ENCODE results near the gene MBD3L2B. TPM values are rescaled to one million over a fixed set of nuclear protein-coding genes. Genes with fewer than 3 reads are reported as not detected.

The MBD3L2B gene
- total and polyA plus RNA-seq, 9 donors, result not detected

DNA sequence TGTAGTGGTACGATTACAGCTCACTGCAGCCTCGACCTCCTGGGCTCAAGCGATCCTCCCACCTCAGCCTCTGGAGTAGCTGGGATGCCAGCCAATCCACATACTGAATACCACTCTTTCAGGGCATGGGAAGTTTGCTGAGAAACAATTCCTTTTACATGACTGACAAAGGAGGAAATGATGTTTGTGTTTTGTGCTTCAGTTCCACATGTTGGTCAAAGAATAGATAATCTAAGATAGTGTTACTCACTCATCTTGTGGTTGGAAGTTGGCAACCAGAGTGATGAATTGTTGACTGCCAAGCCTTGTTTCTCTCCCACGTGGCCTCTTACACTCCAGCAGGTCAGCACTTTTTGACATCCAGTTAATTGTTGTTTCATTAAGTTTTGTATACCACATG, 7.6 kb downstream of the MBD3L2B start:
- H3K36me3 ChIP-seq (ENCODE audit: control insufficient read depth, insufficient read depth, low read length), result no peaks in the 10 kb centered on the region
- no peaks in the 10 kb centered on the region for H3K27me3 ChIP-seq (ENCODE audit: control insufficient read depth, insufficient read depth, low read length)
- WGBS (ENCODE audit: insufficient coverage), result 100% methylated on average over 1 of the region's 4 CpGs
- no peak for DNase-seq
- no peak overlapping the region for H3K27ac ChIP-seq (ENCODE audit: low read length)
- H3K4me3 ChIP-seq (ENCODE audit: low read length), result no peak overlapping the region
- H3K4me1 ChIP-seq (ENCODE audit: control insufficient read depth, insufficient read depth, low read length), result no peaks in the 10 kb centered on the region
- H3K9me3 ChIP-seq (replicated peaks; ENCODE audit: control insufficient read depth, low read depth, low read length), result no peaks in the 10 kb centered on the region

DNA sequence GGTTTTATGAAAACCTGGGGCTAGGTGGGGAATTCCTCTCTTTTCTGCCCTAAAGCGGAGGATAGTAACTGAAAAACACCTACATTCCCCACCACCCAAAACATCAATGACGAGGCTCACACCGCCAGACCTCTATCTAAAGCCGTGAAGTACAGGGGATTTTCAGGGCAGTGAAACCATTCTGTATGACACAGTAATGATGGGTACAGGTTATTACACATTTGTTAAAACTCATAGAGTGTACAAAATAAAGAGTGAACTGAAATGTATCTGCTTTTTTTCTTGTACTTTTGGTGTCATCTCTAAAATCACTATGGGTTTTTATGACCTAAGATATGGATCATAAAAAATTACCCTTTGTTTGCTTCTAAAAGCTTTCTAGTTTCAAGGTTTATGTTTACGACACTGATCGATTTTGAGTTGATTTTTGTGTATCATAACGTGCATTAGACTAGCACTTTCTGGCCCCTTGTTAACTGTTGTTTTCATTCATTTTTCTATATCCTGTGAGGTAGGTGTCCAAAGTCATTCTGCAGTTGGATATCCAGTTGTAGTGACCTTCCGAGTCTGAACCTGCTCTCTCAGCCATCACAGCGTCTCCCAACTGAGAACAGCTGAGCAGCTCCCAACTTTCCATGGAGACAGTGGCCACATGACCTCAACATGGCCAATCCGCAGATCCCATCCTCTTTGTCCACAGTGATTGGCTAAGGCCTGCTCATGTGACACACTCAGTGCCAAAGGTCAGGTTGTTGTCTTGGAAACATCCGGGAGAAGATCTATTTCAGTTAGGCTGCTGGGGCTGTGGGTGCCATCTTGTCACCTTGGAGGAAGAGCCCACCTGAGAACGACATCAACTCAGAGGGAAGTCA, 10.3 kb downstream of the MBD3L2B start:
- no peaks in the 10 kb centered on the region for H3K9me3 ChIP-seq (replicated peaks; ENCODE audit: control insufficient read depth, low read depth, low read length)
- H3K4me3 ChIP-seq (ENCODE audit: low read length), result no peak overlapping the region
- no peak for DNase-seq
- 85% methylated on average over 4 of the region's 12 CpGs for WGBS (ENCODE audit: insufficient coverage)
- H3K4me1 ChIP-seq (ENCODE audit: control insufficient read depth, insufficient read depth, low read length), result no peaks in the 10 kb centered on the region
- H3K27ac ChIP-seq (ENCODE audit: low read length), result no peak overlapping the region
- no peaks in the 10 kb centered on the region for H3K27me3 ChIP-seq (ENCODE audit: control insufficient read depth, insufficient read depth, low read length)
- no peaks in the 10 kb centered on the region for H3K36me3 ChIP-seq (ENCODE audit: control insufficient read depth, insufficient read depth, low read length)

DNA sequence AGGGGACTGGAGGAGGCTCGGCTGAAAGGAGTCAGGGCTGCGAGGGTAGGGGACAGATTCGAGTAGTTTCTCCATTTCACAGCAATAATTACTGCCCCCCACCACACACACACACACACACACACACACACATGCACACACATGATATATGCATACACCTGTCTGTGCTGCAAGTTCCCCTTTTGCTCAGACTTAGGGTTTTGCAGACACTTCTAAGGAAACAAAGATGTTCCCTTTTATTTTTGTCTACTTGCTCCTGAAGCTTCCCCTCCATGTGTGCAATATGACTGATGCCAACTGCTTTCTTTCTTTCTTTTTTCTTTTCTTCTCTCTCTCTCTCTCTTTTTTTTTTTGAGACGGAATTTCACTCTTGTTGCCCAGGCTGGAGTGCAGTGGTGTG, 13.4 kb downstream of the MBD3L2B start:
- Histone ChIP-seq H3K4me1 (ENCODE audit: control insufficient read depth, insufficient read depth, low read length) (no peaks in the 10 kb centered on the region), H3K27ac (ENCODE audit: low read length) (no peak overlapping the region), H3K9me3 (replicated peaks; ENCODE audit: control insufficient read depth, low read depth, low read length) (no peaks in the 10 kb centered on the region), H3K36me3 (ENCODE audit: control insufficient read depth, insufficient read depth, low read length) (no peaks in the 10 kb centered on the region), H3K27me3 (ENCODE audit: control insufficient read depth, insufficient read depth, low read length) (no peaks in the 10 kb centered on the region), H3K4me3 (ENCODE audit: low read length) (no peak overlapping the region)
- DNase-seq, result no peak
- WGBS (ENCODE audit: insufficient coverage), result 33% methylated on average over 1 of the region's 4 CpGs

DNA sequence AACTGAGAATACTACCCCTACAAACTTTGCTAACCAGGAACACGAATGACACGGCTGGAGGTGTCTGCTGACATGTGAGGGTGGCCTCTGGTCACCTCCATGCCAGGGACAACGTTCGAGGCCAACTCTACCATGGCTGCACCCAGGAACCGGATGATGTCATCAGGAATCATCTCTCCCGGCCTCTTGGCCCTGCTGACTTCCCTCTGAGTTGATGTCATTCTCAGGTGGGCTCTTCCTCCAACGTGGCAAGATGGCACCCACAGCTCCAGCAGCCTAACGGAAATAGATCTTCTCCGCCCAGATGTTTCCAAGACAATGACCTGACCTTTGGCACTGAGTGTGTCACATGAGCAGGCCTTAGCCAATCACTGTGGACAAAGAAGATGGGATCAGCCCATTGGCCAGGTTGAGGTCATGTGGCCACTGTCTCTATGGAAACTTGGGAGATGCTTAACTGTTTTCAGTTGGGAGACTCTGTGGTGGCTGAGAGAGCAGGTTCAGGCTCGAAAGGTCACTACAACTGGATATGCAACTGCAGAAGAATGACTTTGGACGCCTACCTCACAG, 15.0 kb downstream of the MBD3L2B start:
- Histone ChIP-seq H3K9me3 (replicated peaks; ENCODE audit: control insufficient read depth, low read depth, low read length) (no peaks in the 10 kb centered on the region), H3K4me1 (ENCODE audit: control insufficient read depth, insufficient read depth, low read length) (no peaks in the 10 kb centered on the region), H3K36me3 (ENCODE audit: control insufficient read depth, insufficient read depth, low read length) (no peaks in the 10 kb centered on the region), H3K4me3 (ENCODE audit: low read length) (no peak overlapping the region), H3K27me3 (ENCODE audit: control insufficient read depth, insufficient read depth, low read length) (no peaks in the 10 kb centered on the region), H3K27ac (ENCODE audit: low read length) (no peak overlapping the region)
- DNase-seq, result no peak
- WGBS (ENCODE audit: insufficient coverage), result 76% methylated on average over 8 of the region's 11 CpGs

DNA sequence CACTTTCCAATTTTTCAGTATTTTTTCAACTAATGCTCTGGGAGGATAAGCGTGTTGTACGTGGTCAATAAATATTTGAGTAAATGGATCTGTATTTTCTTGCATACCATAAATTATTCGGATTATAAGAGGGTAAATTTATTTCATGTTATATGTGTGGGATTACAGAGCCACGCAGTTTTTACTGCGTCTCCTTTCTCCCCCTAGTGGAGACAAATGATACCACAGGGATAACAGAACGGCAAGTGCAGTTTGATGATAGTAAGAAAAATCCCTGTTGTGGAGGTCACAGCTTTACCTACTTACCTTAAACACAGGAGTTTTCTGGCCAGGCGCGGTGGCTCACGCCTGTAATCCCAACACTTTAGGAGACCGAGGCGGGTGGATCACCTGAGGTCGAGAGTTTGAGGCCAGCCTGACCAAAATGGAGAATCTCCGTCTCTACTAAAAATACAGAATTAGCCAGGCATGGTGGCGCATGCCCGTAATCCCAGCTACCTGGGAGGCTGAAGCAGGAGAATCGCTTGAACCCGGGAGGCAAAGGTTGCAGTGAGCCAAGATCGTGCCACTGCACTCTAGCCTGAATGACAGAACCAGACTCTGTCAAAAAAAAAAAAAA, 16.8 kb downstream of the MBD3L2B start:
- Histone ChIP-seq H3K9me3 (replicated peaks; ENCODE audit: control insufficient read depth, low read depth, low read length) (no peaks in the 10 kb centered on the region), H3K4me3 (ENCODE audit: low read length) (no peak overlapping the region), H3K36me3 (ENCODE audit: control insufficient read depth, insufficient read depth, low read length) (no peaks in the 10 kb centered on the region), H3K27ac (ENCODE audit: low read length) (no peak overlapping the region), H3K4me1 (ENCODE audit: control insufficient read depth, insufficient read depth, low read length) (no peaks in the 10 kb centered on the region), H3K27me3 (ENCODE audit: control insufficient read depth, insufficient read depth, low read length) (no peaks in the 10 kb centered on the region)
- peak; percentile 27 for DNase-seq
- 88% methylated on average over 7 of the region's 18 CpGs for WGBS (ENCODE audit: insufficient coverage)

DNA sequence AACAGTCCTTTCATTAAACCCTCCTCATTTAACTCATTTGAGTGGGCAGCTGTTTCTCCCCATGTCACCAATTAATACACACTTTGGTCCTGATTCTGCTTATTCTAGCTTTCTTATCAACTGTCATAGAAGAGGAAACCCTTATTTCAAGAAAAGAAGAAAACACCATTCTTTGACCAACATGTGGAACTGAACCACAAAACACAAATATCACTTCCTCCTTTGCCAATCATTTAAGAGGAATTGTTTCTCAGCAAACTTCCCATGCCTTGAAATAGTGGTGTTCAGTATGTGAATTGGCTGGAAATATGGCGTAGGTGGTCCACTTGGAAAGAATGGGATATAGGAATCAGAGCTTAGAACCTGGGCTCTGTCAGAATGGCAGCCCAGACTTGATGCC, 20.4 kb downstream of the MBD3L2B start:
- WGBS (ENCODE audit: insufficient coverage), result 67% methylated on average over 1 of the region's 1 CpG
- no peaks in the 10 kb centered on the region for H3K4me1 ChIP-seq (ENCODE audit: control insufficient read depth, insufficient read depth, low read length)
- no peaks in the 10 kb centered on the region for H3K27me3 ChIP-seq (ENCODE audit: control insufficient read depth, insufficient read depth, low read length)
- no peak overlapping the region for H3K4me3 ChIP-seq (ENCODE audit: low read length)
- H3K36me3 ChIP-seq (ENCODE audit: control insufficient read depth, insufficient read depth, low read length), result no peaks in the 10 kb centered on the region
- peak overlapping the region; percentile 35 for H3K27ac ChIP-seq (ENCODE audit: low read length)
- DNase-seq, result peak; percentile 8
- no peaks in the 10 kb centered on the region for H3K9me3 ChIP-seq (replicated peaks; ENCODE audit: control insufficient read depth, low read depth, low read length)

DNA sequence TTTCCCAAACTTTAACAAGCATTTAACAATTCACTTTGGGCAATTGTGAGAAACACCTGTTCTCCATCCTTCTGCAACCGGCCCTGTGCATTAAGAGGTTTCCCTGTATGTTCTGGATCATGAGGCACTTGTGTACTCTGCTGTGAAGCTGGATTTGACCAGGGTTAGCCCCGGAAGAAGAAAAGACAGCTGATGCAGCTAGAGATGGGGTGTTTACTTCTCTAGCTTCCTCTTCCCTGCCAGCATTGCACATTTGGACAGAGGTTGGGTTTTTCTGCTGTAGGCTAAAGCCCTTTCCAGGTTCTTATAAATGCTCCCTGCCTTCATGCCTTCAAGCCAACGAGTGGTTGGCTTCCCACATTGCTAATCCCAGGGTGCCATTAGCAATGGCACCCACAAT, 20.9 kb downstream of the MBD3L2B start:
- DNase-seq, result peak; percentile 33
- H3K4me1 ChIP-seq (ENCODE audit: control insufficient read depth, insufficient read depth, low read length), result no peaks in the 10 kb centered on the region
- peaks cover 4% of the 10 kb centered on the region for H3K9me3 ChIP-seq (replicated peaks; ENCODE audit: control insufficient read depth, low read depth, low read length)
- no peaks in the 10 kb centered on the region for H3K36me3 ChIP-seq (ENCODE audit: control insufficient read depth, insufficient read depth, low read length)
- 0% methylated on average over 1 of the region's 3 CpGs for WGBS (ENCODE audit: insufficient coverage)
- peak overlapping the region; percentile 35 for H3K27ac ChIP-seq (ENCODE audit: low read length)
- H3K27me3 ChIP-seq (ENCODE audit: control insufficient read depth, insufficient read depth, low read length), result no peaks in the 10 kb centered on the region
- no peak overlapping the region for H3K4me3 ChIP-seq (ENCODE audit: low read length)

DNA sequence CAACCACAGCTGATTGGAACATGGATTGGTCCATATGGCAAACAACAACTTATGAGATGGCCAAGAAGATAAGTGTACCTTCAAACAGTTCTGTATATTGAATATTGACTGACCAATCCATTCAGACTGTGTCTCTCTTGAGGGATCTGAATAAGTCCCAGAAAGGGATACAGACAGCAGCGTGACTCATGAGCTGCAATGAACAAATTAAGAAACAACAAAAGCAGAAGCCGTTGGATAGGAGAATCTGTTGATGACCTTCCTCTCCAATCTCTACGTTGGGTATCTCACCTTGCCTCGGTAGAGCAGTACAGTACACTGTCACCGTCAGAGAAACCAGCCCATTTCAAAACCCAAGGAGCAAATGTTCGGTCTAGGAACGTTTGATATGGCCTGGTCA, 21.3 kb downstream of the MBD3L2B start:
- H3K4me1 ChIP-seq (ENCODE audit: control insufficient read depth, insufficient read depth, low read length), result no peaks in the 10 kb centered on the region
- whole genome bisulfite sequencing (ENCODE audit: insufficient coverage), result 82% methylated on average over 4 of the region's 7 CpGs
- DNase-seq, result no peak
- H3K36me3 ChIP-seq (ENCODE audit: control insufficient read depth, insufficient read depth, low read length), result no peaks in the 10 kb centered on the region
- H3K27ac ChIP-seq (ENCODE audit: low read length), result no peak overlapping the region
- no peaks in the 10 kb centered on the region for H3K27me3 ChIP-seq (ENCODE audit: control insufficient read depth, insufficient read depth, low read length)
- no peak overlapping the region for H3K4me3 ChIP-seq (ENCODE audit: low read length)
- H3K9me3 ChIP-seq (replicated peaks; ENCODE audit: control insufficient read depth, low read depth, low read length), result peaks cover 7% of the 10 kb centered on the region

DNA sequence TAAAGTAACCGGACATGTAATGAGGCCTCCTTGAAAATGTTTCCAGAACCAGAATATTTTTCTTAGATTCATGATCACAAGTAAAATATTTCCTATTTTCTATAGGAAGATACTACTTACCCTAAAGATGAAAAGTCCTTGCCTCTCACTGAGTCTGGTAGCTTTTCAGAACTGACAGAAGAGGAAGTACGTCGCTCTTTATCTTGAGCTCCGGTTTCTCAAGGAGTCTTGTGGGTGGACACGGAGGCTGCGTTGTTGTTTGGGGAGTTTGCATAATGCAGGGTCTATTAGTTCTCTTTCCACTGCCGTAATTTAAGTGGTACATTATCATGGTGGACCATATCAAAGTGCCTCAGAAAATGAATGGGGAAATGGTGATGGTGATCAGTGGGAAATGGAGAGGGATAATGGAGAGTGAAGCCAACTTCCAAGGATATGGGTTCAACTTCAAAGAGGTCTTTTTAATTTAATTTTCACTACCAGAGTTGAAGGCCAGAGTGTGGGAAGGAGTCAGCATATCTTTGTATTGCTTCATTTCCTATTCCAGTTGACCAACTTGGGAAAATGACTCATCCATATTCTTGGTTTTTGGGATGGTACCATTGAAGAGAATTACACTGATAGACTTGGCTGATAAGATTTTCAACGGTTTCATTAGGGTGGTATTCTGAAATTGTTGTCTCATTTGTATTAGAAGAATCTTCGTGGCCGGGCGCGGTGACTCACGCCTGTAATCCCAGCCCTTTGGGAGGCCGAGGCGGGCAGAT, 23.4 kb downstream of the MBD3L2B start:
- H3K36me3 ChIP-seq (ENCODE audit: control insufficient read depth, insufficient read depth, low read length), result no peaks in the 10 kb centered on the region
- DNase-seq, result peak; percentile 7
- no peaks in the 10 kb centered on the region for H3K4me1 ChIP-seq (ENCODE audit: control insufficient read depth, insufficient read depth, low read length)
- no peak overlapping the region for H3K27ac ChIP-seq (ENCODE audit: low read length)
- peaks cover 9% of the 10 kb centered on the region for H3K9me3 ChIP-seq (replicated peaks; ENCODE audit: control insufficient read depth, low read depth, low read length)
- 82% methylated on average over 6 of the region's 15 CpGs for WGBS (ENCODE audit: insufficient coverage)
- H3K4me3 ChIP-seq (ENCODE audit: low read length), result no peak overlapping the region
- H3K27me3 ChIP-seq (ENCODE audit: control insufficient read depth, insufficient read depth, low read length), result no peaks in the 10 kb centered on the region

DNA sequence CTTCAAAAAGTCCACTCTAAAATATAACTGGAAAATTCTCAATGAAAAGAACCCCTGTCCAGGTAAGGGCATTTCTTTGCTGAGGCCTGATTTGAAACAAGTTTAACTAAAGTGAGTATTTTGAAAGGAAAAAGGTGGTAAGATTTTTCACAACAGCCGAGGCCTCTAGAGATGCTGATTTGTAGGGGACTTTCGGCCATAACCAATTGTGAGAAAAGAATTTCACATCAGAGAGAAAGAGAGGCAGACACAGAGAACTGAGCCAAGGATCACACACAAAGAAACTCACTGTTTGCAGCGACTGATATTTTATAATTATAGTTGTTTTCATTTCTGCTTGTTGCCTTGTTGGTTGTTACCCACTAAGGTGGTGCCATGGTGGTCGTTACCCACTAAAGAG, 24.4 kb downstream of the MBD3L2B start:
- Histone ChIP-seq H3K4me1 (ENCODE audit: control insufficient read depth, insufficient read depth, low read length) (no peaks in the 10 kb centered on the region), H3K36me3 (ENCODE audit: control insufficient read depth, insufficient read depth, low read length) (no peaks in the 10 kb centered on the region), H3K27me3 (ENCODE audit: control insufficient read depth, insufficient read depth, low read length) (no peaks in the 10 kb centered on the region), H3K27ac (ENCODE audit: low read length) (no peak overlapping the region), H3K9me3 (replicated peaks; ENCODE audit: control insufficient read depth, low read depth, low read length) (peaks cover 9% of the 10 kb centered on the region), H3K4me3 (ENCODE audit: low read length) (no peak overlapping the region)
- DNase-seq, result no peak
- WGBS (ENCODE audit: insufficient coverage), result 71% methylated on average over 1 of the region's 4 CpGs
